Glomerular endothelial cell (primary cell): ENCODE data around the gene IGSF9B. TPM values are rescaled to one million over a fixed set of nuclear protein-coding genes. Genes with fewer than 3 reads are reported as not detected.

Experiments
- DNase-seq: peaks from one replicate; pipeline ENCODE4 v3.0.0-alpha.2; 2011; ENCODE audit warnings: low read depth, low spot score; ENCODE audit errors: extremely low read depth
- total RNA-seq: library from RNA; depleted of rRNA; stranded (reverse); fragments of >200 nt; gene quantifications from 2 replicates; pipeline ENCODE4 v1.2.3, GENCODE V29; 2015

Gene IGSF9B
- total RNA-seq, 1 donor from 2014 or later = not detected

GRCh38 chr11:133957900-133958299 lies 1.1 kb upstream of the IGSF9B start:
- no peak for DNase-seq

- no peak for DNase-seq
Observed at GRCh38 chr11:133955945-133956421, 785 bp downstream of the IGSF9B start.

- DNase-seq = no peak
Observed at GRCh38 chr11:133955081-133955891, 1.5 kb downstream of the IGSF9B start.

- no peak for DNase-seq
Observed at GRCh38 chr11:133953999-133954398, 2.8 kb downstream of the IGSF9B start.

GRCh38 chr11:133953547-133953946 lies 3.2 kb downstream of the IGSF9B start:
- no peak for DNase-seq

GRCh38 chr11:133952199-133953190 lies 4.3 kb downstream of the IGSF9B start:
- DNase-seq = no peak

- no peak for DNase-seq
Observed at GRCh38 chr11:133951327-133952198, 5.2 kb downstream of the IGSF9B start.

- DNase-seq = no peak
Observed at GRCh38 chr11:133950874-133951326, 5.9 kb downstream of the IGSF9B start.

- DNase-seq = no peak
Observed at GRCh38 chr11:133950421-133950820, 6.3 kb downstream of the IGSF9B start.

GRCh38 chr11:133949129-133949528 lies 7.6 kb downstream of the IGSF9B start:
- DNase-seq = no peak

- no peak for DNase-seq
Observed at GRCh38 chr11:133948711-133949110, 8.1 kb downstream of the IGSF9B start.

- no peak for DNase-seq
Observed at GRCh38 chr11:133947321-133947756, 9.4 kb downstream of the IGSF9B start.

GRCh38 chr11:133946541-133947318 lies 10.0 kb downstream of the IGSF9B start:
- no peak for DNase-seq

- no peak for DNase-seq
Observed at GRCh38 chr11:133946051-133946450, 10.7 kb downstream of the IGSF9B start.

GRCh38 chr11:133945087-133945974 lies 11.4 kb downstream of the IGSF9B start:
- DNase-seq = no peak

GRCh38 chr11:133943950-133944698 lies 12.6 kb downstream of the IGSF9B start:
- no peak for DNase-seq

- no peak for DNase-seq
Observed at GRCh38 chr11:133942577-133942976, 14.2 kb downstream of the IGSF9B start.

- no peak for DNase-seq
Observed at GRCh38 chr11:133941546-133941945, 15.2 kb downstream of the IGSF9B start.
